ENCODE data around the gene PLEKHG4B.

PLEKHG4B gene

DNA sequence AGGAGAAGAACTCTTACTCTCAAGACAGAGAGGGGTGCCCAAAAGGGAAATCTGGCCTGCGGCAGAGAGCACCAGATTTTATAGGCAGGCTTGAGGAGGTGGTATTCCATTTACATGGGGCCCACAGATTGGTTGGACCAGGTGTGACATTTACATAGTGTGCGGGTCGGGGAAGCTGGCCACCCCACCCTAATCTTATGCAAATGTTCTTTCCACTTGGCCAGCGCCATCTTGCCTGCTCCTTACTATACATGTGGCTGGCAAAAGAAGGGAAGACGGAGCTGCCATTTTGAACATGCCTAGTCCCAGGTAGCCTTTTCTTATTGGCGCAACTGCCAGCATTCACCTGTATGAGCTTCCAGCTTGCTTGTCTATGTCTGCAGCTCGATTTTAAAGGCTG lies 34.8 kb downstream of the PLEKHG4B start:
- Histone ChIP-seq H3K9ac (ENCODE audit: low read length) (no peak overlapping the region), H3K36me3 (ENCODE audit: control insufficient read depth, insufficient read depth, low read length, severe bottlenecking) (no peaks in the 10 kb centered on the region), H3K4me3 (ENCODE audit: low read length) (no peak overlapping the region), H3K4me1 (ENCODE audit: control insufficient read depth, insufficient read depth, low read length) (peaks cover 14% of the 10 kb centered on the region), H3K9me3 (ENCODE audit: control insufficient read depth, low read length) (peaks cover 14% of the 10 kb centered on the region), H3K27me3 (replicated peaks; ENCODE audit: control insufficient read depth, insufficient read depth, low read length) (no peaks in the 10 kb centered on the region)
- no peak for DNase-seq (ENCODE audit: low read depth)

DNA sequence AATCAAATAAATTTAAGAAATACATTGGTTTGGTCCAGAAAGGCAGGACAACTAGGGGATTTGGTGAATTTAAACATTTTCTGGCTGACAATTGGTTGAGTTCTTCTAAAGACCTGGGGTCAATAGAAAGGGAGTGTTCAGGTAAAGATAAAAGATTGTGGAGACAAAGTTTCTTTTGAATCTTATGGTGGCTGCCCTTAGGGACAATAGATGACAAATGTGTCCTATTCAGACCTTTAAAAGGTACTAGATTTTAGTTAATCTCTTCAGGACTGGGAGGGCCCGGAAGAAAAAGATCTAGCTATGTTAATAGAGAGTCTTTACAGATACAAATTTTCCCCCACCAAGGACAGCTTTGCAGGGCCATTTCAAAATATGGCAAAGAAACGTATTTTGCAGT lies 35.9 kb downstream of the PLEKHG4B start:
- Histone ChIP-seq H3K4me1 (ENCODE audit: control insufficient read depth, insufficient read depth, low read length) (peaks cover 14% of the 10 kb centered on the region), H3K9ac (ENCODE audit: low read length) (no peak overlapping the region), H3K4me3 (ENCODE audit: low read length) (no peak overlapping the region), H3K27me3 (replicated peaks; ENCODE audit: control insufficient read depth, insufficient read depth, low read length) (no peaks in the 10 kb centered on the region), H3K36me3 (ENCODE audit: control insufficient read depth, insufficient read depth, low read length, severe bottlenecking) (no peaks in the 10 kb centered on the region), H3K9me3 (ENCODE audit: control insufficient read depth, low read length) (peaks cover 14% of the 10 kb centered on the region)
- DNase-seq (ENCODE audit: low read depth) = no peak

DNA sequence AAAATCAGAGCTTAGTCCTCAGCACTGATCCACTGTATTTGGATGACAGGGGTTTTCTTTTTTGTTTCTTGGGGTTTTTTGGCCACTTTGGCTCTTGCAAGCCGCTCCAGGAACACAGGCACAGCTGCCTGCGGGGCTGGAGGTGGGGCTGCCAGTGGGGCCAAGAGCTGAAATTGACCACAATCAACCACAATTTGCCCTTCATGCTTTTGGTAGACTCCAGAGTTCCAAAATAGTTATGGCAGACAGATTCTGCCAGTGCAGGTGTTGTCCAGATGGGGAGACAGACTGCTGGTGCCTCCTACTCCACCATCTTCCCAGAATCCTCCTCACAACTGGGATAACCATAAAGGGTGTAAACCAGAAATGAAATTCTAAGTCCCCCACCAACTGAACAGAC lies 36.5 kb downstream of the PLEKHG4B start:
- Histone ChIP-seq H3K27me3 (replicated peaks; ENCODE audit: control insufficient read depth, insufficient read depth, low read length) (no peaks in the 10 kb centered on the region), H3K9me3 (ENCODE audit: control insufficient read depth, low read length) (peaks cover 14% of the 10 kb centered on the region), H3K4me1 (ENCODE audit: control insufficient read depth, insufficient read depth, low read length) (peaks cover 14% of the 10 kb centered on the region), H3K4me3 (ENCODE audit: low read length) (no peak overlapping the region), H3K9ac (ENCODE audit: low read length) (no peak overlapping the region), H3K36me3 (ENCODE audit: control insufficient read depth, insufficient read depth, low read length, severe bottlenecking) (no peaks in the 10 kb centered on the region)
- DNase-seq (ENCODE audit: low read depth) = no peak

DNA sequence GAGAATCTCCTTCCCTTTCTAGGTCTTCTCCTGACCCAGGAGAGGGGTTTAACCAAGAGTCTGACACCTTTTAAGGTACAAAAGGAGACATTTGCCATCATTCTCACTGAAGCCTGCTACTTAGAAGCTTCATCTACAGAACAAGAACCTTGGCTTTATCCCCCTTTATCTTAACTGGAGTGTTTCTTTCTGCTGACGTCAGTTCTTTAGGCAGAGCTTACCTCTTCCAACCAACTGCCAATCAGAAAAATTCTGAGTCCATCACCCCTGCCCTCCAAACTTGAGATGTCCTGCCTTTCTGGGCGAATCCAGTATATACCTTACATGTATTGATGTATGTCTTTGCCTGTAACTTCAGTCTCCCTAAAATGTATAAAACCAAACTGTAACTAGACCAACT lies 37.2 kb downstream of the PLEKHG4B start:
- peaks cover 11% of the 10 kb centered on the region for H3K9me3 ChIP-seq (ENCODE audit: control insufficient read depth, low read length)
- no peaks in the 10 kb centered on the region for H3K27me3 ChIP-seq (replicated peaks; ENCODE audit: control insufficient read depth, insufficient read depth, low read length)
- H3K9ac ChIP-seq (ENCODE audit: low read length) = no peak overlapping the region
- DNase-seq (ENCODE audit: low read depth) = no peak
- H3K4me3 ChIP-seq (ENCODE audit: low read length) = no peak overlapping the region
- H3K36me3 ChIP-seq (ENCODE audit: control insufficient read depth, insufficient read depth, low read length, severe bottlenecking) = no peaks in the 10 kb centered on the region
- H3K4me1 ChIP-seq (ENCODE audit: control insufficient read depth, insufficient read depth, low read length) = peaks cover 14% of the 10 kb centered on the region

DNA sequence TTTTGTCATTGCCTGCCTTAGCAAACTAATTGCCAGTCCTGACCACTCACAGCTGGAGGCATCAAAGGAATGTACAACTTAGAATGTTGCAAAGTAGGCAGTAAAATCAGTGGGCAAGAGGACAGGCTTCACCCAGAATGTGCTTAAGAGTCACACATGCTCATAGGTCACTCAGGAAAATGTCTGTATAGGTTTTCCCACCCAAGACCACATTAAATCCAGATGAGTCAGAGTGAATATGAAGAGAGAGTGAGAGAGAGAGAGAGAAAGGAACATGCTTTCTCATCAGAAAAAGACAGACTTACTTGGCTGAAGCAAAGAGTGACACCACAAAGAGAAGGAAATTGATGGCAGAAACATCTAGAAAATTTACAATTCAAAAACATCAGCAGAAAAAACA lies 37.9 kb downstream of the PLEKHG4B start:
- no peaks in the 10 kb centered on the region for H3K36me3 ChIP-seq (ENCODE audit: control insufficient read depth, insufficient read depth, low read length, severe bottlenecking)
- H3K4me3 ChIP-seq (ENCODE audit: low read length) = no peak overlapping the region
- H3K27me3 ChIP-seq (replicated peaks; ENCODE audit: control insufficient read depth, insufficient read depth, low read length) = no peaks in the 10 kb centered on the region
- no peak overlapping the region for H3K9ac ChIP-seq (ENCODE audit: low read length)
- DNase-seq (ENCODE audit: low read depth) = peak; percentile 73
- H3K4me1 ChIP-seq (ENCODE audit: control insufficient read depth, insufficient read depth, low read length) = peaks cover 14% of the 10 kb centered on the region
- H3K9me3 ChIP-seq (ENCODE audit: control insufficient read depth, low read length) = peaks cover 9% of the 10 kb centered on the region

DNA sequence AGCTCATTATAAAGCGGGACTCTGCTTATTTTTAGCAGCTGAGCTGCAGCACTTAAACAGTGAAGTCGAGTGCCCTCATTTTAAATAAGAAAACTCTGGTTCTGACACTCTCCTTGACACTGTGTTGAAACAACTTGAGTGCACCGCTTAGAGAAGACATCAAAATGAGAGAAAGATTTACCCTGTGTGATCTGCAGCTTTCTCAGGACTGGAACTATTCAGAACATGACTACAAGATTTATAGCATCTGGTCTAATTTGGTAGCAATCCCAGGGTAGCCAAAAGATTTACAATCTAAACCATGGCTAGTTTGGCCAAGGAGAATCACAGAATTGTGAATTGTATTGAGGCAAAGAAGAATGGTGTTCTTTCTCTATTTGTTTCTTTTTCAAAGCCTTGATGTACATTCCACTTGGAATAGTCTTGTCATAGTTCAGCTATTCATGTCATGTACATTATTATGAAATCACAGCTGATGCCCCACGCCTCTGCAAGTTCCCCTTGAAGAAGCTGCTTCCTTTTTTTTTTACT lies 38.7 kb downstream of the PLEKHG4B start:
- Histone ChIP-seq H3K27me3 (replicated peaks; ENCODE audit: control insufficient read depth, insufficient read depth, low read length) (no peaks in the 10 kb centered on the region), H3K9ac (ENCODE audit: low read length) (no peak overlapping the region), H3K4me1 (ENCODE audit: control insufficient read depth, insufficient read depth, low read length) (peaks cover 14% of the 10 kb centered on the region), H3K4me3 (ENCODE audit: low read length) (no peak overlapping the region), H3K9me3 (ENCODE audit: control insufficient read depth, low read length) (peaks cover 6% of the 10 kb centered on the region), H3K36me3 (ENCODE audit: control insufficient read depth, insufficient read depth, low read length, severe bottlenecking) (no peaks in the 10 kb centered on the region)
- DNase-seq (ENCODE audit: low read depth) = peak; percentile 72

DNA sequence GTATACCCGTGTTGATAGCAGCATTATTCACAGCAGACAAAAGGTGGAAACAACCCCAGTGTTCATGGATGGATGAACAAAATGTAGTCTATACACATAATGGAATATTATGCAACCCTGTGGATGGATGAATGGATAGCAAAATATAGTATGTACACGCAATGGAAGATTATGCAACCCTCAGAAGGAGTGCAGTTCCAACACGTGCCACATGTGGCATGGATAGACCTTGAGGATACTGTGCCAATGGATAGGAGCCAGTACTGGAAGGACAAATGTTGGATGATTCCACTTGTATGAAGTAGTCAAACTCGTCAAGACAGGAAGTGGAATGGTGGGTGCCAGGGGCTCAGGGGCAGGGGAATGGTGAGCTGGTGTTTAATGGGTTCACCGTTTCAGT lies 44.9 kb downstream of the PLEKHG4B start:
- DNase-seq (ENCODE audit: low read depth) = no peak
- Histone ChIP-seq H3K4me3 (ENCODE audit: low read length) (no peak overlapping the region), H3K4me1 (ENCODE audit: control insufficient read depth, insufficient read depth, low read length) (no peaks in the 10 kb centered on the region), H3K9ac (ENCODE audit: low read length) (no peak overlapping the region), H3K36me3 (ENCODE audit: control insufficient read depth, insufficient read depth, low read length, severe bottlenecking) (no peaks in the 10 kb centered on the region), H3K9me3 (ENCODE audit: control insufficient read depth, low read length) (no peaks in the 10 kb centered on the region), H3K27me3 (replicated peaks; ENCODE audit: control insufficient read depth, insufficient read depth, low read length) (peaks cover 21% of the 10 kb centered on the region)

DNA sequence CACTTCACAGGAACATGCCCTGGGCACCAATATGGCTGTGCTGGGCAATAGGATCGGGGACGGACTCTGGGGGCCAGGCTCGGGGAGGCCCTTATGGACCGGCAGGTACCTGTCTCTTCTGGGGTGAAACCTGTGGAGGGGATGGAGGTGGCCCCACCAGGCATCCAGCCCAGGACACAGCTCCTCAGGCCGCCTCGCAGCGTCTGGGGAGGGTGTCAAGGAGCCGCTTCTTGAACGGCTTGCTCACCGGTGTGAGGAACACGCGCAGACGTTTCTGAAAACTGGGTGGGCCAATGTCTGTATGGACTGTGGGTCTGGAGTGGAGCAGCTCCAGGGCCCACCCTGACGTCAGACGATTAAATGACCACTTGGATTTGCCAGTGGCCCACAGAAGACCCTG lies 45.8 kb downstream of the PLEKHG4B start:
- Histone ChIP-seq H3K36me3 (ENCODE audit: control insufficient read depth, insufficient read depth, low read length, severe bottlenecking) (no peaks in the 10 kb centered on the region), H3K4me1 (ENCODE audit: control insufficient read depth, insufficient read depth, low read length) (no peaks in the 10 kb centered on the region)

DNA sequence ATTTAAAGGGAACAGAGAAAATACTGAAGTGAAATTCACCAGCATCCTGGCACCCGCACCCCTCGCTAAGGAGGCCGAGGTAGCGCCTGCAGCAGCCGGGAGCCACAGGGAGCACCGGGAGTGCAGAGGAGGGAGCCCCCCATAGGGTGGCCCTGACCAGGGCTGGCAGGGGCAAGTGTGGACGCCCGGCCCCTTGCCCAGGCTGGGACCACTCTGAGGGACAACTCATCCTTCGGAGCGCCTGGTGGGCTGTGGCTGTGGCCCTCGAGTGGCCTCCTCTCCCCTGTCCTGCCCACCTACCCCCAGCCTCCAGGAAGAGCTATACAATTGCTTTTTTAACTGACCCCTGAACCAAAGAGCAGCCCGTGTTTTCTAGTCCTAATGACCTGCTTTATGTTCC lies 47.0 kb downstream of the PLEKHG4B start:
- Histone ChIP-seq H3K9me3 (ENCODE audit: control insufficient read depth, low read length) (no peaks in the 10 kb centered on the region), H3K27me3 (replicated peaks; ENCODE audit: control insufficient read depth, insufficient read depth, low read length) (peaks cover 27% of the 10 kb centered on the region), H3K36me3 (ENCODE audit: control insufficient read depth, insufficient read depth, low read length, severe bottlenecking) (no peaks in the 10 kb centered on the region), H3K4me3 (ENCODE audit: low read length) (no peak overlapping the region), H3K4me1 (ENCODE audit: control insufficient read depth, insufficient read depth, low read length) (no peaks in the 10 kb centered on the region), H3K9ac (ENCODE audit: low read length) (no peak overlapping the region)
- no peak for DNase-seq (ENCODE audit: low read depth)

More for the DNA sequence above, 45.8 kb downstream of the PLEKHG4B start:
- no peak for DNase-seq (ENCODE audit: low read depth)
- H3K9me3 ChIP-seq (ENCODE audit: control insufficient read depth, low read length) = no peaks in the 10 kb centered on the region
- no peak overlapping the region for H3K4me3 ChIP-seq (ENCODE audit: low read length)
- peaks cover 26% of the 10 kb centered on the region for H3K27me3 ChIP-seq (replicated peaks; ENCODE audit: control insufficient read depth, insufficient read depth, low read length)
- no peak overlapping the region for H3K9ac ChIP-seq (ENCODE audit: low read length)

DNA sequence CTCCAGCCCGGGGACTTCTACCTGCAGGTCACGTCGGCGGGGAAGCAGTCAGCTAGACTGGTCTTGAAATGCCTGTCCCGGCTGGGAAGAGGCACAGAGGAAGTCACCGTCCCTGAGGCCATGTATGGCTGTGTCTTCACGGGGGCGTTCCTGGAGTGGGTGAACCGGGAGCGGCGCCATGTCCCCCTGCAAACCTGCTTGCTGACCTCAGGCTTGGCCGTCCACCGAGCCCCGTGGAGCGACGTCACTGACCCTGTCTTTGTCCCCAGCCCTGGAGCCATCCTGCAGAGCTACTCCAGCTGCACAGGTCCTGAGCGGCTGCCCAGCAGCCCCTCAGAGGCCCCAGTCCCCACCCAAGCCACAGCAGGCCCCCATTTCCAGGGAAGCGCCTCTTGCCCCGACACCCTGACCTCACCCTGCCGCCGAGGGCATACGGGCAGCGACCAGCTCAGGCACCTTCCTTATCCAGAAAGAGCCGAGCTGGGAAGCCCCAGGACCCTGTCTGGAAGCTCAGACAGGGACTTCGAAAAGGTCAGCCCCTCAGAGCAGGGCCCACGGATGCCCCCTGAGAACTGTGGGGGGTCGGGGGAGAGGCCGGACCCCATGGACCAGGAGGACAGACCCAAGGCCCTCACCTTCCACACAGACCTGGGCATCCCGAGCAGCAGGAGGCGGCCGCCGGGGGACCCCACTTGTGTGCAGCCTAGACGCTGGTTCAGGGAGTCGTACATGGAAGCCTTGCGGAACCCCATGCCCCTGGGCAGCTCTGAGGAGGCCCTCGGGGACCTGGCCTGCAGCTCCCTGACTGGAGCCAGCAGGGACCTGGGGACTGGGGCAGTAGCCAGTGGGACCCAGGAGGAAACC lies 47.8 kb downstream of the PLEKHG4B start:
- H3K9ac ChIP-seq (ENCODE audit: low read length) = no peak overlapping the region
- H3K27me3 ChIP-seq (replicated peaks; ENCODE audit: control insufficient read depth, insufficient read depth, low read length) = peaks cover 27% of the 10 kb centered on the region
- H3K36me3 ChIP-seq (ENCODE audit: control insufficient read depth, insufficient read depth, low read length, severe bottlenecking) = no peaks in the 10 kb centered on the region
- no peak for DNase-seq (ENCODE audit: low read depth)
- no peak overlapping the region for H3K4me3 ChIP-seq (ENCODE audit: low read length)
- no peaks in the 10 kb centered on the region for H3K4me1 ChIP-seq (ENCODE audit: control insufficient read depth, insufficient read depth, low read length)
- H3K9me3 ChIP-seq (ENCODE audit: control insufficient read depth, low read length) = no peaks in the 10 kb centered on the region

DNA sequence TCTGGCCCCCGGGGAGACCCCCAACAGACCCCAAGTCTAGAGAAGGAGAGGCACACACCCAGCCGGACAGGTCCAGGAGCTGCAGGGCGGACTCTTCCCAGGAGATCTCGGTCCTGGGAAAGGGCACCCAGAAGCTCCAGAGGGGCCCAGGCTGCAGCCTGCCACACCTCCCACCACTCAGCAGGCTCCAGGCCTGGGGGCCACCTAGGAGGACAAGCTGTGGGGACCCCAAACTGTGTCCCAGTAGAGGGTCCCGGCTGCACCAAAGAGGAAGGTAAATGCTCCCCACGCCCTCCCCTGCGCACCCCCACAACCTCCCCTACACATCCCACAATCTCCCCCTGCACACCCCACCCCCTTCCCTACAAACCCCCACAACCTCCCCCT lies 48.5 kb downstream of the PLEKHG4B start:
- Histone ChIP-seq H3K4me1 (ENCODE audit: control insufficient read depth, insufficient read depth, low read length) (no peaks in the 10 kb centered on the region), H3K36me3 (ENCODE audit: control insufficient read depth, insufficient read depth, low read length, severe bottlenecking) (no peaks in the 10 kb centered on the region), H3K9me3 (ENCODE audit: control insufficient read depth, low read length) (no peaks in the 10 kb centered on the region), H3K4me3 (ENCODE audit: low read length) (no peak overlapping the region), H3K9ac (ENCODE audit: low read length) (no peak overlapping the region), H3K27me3 (replicated peaks; ENCODE audit: control insufficient read depth, insufficient read depth, low read length) (peaks cover 27% of the 10 kb centered on the region)
- no peak for DNase-seq (ENCODE audit: low read depth)

All from adipocyte (in vitro differentiated cells).